IMR-90 (cell line): ENCODE data around the gene RFX2.

Experiments
- POLR2A ChIP-seq: IDR thresholded peaks from 2 replicates; pipeline ENCODE4 v1.6.1; 2012; ENCODE audit warnings: mild to moderate bottlenecking, low read depth, low read length
- TF ChIP-seq, protein P1 (sequence below): conservative IDR thresholded peaks from 2 replicates; pipeline ENCODE4 v1.5.1; 2012; ENCODE audit warnings: mild to moderate bottlenecking, low read depth, low read length, improper control_type of control experiment

DNA sequence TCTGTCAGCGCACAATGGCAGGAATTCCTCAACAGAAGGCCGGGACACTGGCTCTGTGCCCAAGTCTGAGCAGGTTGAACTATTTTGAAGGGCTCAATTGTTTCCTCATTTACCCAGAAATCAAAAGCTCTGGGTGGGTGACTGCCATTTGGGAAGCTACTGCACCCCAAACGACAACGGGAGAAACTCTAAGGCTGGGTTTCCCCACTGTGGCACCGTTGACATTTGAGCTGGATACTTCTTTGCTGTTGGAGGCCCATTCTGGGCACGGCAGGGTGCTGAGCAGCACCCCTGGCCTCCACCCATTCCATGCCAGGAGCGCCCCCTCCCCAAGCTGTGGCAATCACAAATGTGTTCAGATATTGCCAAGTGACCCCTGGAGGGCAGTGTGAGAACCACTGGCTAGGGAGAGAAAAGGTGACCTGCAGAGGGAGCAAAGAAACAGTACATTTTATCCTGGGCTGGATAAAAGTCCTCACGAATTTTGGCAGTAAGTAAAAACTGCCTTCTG is 62.5 kb downstream of the RFX2 start:
- TF ChIP-seq, protein P1, sequence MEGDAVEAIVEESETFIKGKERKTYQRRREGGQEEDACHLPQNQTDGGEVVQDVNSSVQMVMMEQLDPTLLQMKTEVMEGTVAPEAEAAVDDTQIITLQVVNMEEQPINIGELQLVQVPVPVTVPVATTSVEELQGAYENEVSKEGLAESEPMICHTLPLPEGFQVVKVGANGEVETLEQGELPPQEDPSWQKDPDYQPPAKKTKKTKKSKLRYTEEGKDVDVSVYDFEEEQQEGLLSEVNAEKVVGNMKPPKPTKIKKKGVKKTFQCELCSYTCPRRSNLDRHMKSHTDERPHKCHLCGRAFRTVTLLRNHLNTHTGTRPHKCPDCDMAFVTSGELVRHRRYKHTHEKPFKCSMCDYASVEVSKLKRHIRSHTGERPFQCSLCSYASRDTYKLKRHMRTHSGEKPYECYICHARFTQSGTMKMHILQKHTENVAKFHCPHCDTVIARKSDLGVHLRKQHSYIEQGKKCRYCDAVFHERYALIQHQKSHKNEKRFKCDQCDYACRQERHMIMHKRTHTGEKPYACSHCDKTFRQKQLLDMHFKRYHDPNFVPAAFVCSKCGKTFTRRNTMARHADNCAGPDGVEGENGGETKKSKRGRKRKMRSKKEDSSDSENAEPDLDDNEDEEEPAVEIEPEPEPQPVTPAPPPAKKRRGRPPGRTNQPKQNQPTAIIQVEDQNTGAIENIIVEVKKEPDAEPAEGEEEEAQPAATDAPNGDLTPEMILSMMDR: peak; percentile 89
- TF ChIP-seq POLR2A: no peak
